C4-2B (cell line): ENCODE data around the gene NXPH2.

Experiments used
- ZFX ChIP-seq: fragments of 450-650 bp; IDR thresholded peaks from 2 replicates; pipeline ENCODE4 v1.6.1; 2017
- TF ChIP-seq, protein P1 (sequence below): fragments of 450-650 bp; conservative IDR thresholded peaks from 2 replicates; pipeline ENCODE4 v1.5.1; 2017; ENCODE audit warnings: mild to moderate bottlenecking

DNA sequence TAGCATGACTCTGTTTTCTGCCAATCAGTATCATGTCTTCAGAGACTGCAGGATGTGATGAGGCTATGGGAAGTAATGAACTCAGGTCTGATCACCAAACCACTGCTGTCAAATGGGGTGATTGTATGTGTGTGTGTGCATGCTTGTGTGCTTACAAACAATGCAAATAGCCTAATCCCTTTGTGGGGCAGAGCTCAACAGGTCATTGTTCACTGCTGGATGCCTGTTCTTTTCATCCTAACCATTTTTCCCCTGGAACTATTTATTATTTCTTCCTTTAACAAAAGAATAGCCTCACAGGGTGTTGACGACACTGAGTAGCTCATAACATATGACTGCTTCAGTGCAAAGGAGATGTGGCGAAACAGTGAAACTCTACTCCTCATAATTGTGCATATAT is 55.9 kb downstream of the NXPH2 start:
- TF ChIP-seq, protein P1, sequence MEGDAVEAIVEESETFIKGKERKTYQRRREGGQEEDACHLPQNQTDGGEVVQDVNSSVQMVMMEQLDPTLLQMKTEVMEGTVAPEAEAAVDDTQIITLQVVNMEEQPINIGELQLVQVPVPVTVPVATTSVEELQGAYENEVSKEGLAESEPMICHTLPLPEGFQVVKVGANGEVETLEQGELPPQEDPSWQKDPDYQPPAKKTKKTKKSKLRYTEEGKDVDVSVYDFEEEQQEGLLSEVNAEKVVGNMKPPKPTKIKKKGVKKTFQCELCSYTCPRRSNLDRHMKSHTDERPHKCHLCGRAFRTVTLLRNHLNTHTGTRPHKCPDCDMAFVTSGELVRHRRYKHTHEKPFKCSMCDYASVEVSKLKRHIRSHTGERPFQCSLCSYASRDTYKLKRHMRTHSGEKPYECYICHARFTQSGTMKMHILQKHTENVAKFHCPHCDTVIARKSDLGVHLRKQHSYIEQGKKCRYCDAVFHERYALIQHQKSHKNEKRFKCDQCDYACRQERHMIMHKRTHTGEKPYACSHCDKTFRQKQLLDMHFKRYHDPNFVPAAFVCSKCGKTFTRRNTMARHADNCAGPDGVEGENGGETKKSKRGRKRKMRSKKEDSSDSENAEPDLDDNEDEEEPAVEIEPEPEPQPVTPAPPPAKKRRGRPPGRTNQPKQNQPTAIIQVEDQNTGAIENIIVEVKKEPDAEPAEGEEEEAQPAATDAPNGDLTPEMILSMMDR, result no peak
- no peak for TF ChIP-seq ZFX
